DOHH2 (cell line): ENCODE results near the gene ENGASE.
A peak's percentile ranks its signal among the peaks of the same experiment; 100 is the strongest.
"Not testable (repeated sequence)": the region's sequence is repeated elsewhere in the genome, so short reads cannot be mapped to it uniquely, and the experiment has no call there.

Experiments
- H3F3A ChIP-seq: fragments of 200-600 bp; sonication (generic), shearing (Covaris generic); 2 replicates; pipeline ENCODE4 v1.6.0; 2016; ENCODE audit warnings: antibody characterized with exemption, mild to moderate bottlenecking; ENCODE audit not compliant: control insufficient read depth, insufficient read depth
- H3K27ac ChIP-seq: fragments of 200-600 bp; sonication (generic); 2 replicates; pipeline ENCODE4 v1.5.1; 2014; ENCODE audit warnings: low read depth, mild to moderate bottlenecking, low read length, moderate library complexity
- H3K27me3 ChIP-seq: fragments of 200-600 bp; sonication (generic); 2 replicates; pipeline ENCODE4 v1.6.1; 2014; ENCODE audit warnings: mild to moderate bottlenecking, low read length, mixed read lengths; ENCODE audit not compliant: control insufficient read depth
- H3K36me3 ChIP-seq: fragments of 200-600 bp; sonication (generic); 2 replicates; pipeline ENCODE4 v1.6.1; 2014; ENCODE audit warnings: mild to moderate bottlenecking, low read length, moderate library complexity, mixed read lengths; ENCODE audit not compliant: control insufficient read depth
- H3K4me1 ChIP-seq: fragments of 200-600 bp; sonication (generic); 2 replicates; pipeline ENCODE4 v1.6.1; 2014; ENCODE audit warnings: mild to moderate bottlenecking, low read length, mixed read lengths; ENCODE audit not compliant: control insufficient read depth
- H3K4me2 ChIP-seq: fragments of 200-600 bp; sonication (generic); 2 replicates; pipeline ENCODE4 v1.6.0; 2014; ENCODE audit warnings: mild to moderate bottlenecking, low read length, moderate library complexity
- H3K4me3 ChIP-seq: fragments of 200-600 bp; sonication (generic); 2 replicates; pipeline ENCODE4 v1.5.1; 2014; ENCODE audit warnings: mild to moderate bottlenecking, low read length, mixed read lengths
- H3K79me2 ChIP-seq: fragments of 200-600 bp; sonication (generic); 2 replicates; pipeline ENCODE4 v1.6.1; 2014; ENCODE audit warnings: mild to moderate bottlenecking, low read length, mixed read lengths; ENCODE audit not compliant: control insufficient read depth
- H3K9me2 ChIP-seq: fragments of 200-600 bp; sonication (generic); replicated peaks from 2 replicates; pipeline ENCODE4 v1.6.1; 2014; ENCODE audit warnings: mild to moderate bottlenecking, low read length, mixed read lengths; ENCODE audit not compliant: control insufficient read depth
- H3K9me3 ChIP-seq: fragments of 200-600 bp; sonication (generic); 2 replicates; pipeline ENCODE4 v1.6.1; 2014; ENCODE audit warnings: antibody characterized with exemption, low read length, mixed read lengths; ENCODE audit not compliant: control insufficient read depth, insufficient read depth
- H4K20me1 ChIP-seq: fragments of 200-600 bp; sonication (generic); 2 replicates; pipeline ENCODE4 v1.6.0; 2014; ENCODE audit warnings: low read depth, mild to moderate bottlenecking, antibody characterized with exemption, low read length, moderate library complexity; ENCODE audit not compliant: control insufficient read depth, insufficient read depth
- EZH2phosphoT487 ChIP-seq: fragments of 200-600 bp; sonication (generic); IDR thresholded peaks from 2 replicates; pipeline ENCODE4 v1.6.1; 2017; ENCODE audit warnings: borderline replicate concordance, mild to moderate bottlenecking, antibody characterized with exemption, low read length, moderate library complexity, mixed read lengths
- TF ChIP-seq, protein P1 (sequence below): fragments of 200-600 bp; sonication (generic); IDR thresholded peaks from one replicate; pipeline ENCODE4 v1.5.1; 2014; ENCODE audit warnings: antibody characterized with exemption, mild to moderate bottlenecking, low read depth, low read length; ENCODE audit not compliant: poor library complexity, severe bottlenecking

ENGASE gene

GRCh38 chr17:79072544-79072943, 2.1 kb upstream of the ENGASE start:
- Histone ChIP-seq H3K4me1 (peaks cover 18% of the 10 kb centered on the region), H4K20me1 (no peaks in the 10 kb centered on the region), H3K9me3 (no peaks in the 10 kb centered on the region), H3K27me3 (peaks cover 5% of the 10 kb centered on the region; the same call in 1 of the 2 replicates), H3K36me3 (no peaks in the 10 kb centered on the region), H3K9me2 (no peaks in the 10 kb centered on the region), H3F3A (no peaks in the 10 kb centered on the region), H3K4me2 (no peak overlapping the region), H3K27ac (no peak overlapping the region), H3K79me2 (no peaks in the 10 kb centered on the region), H3K4me3 (no peak overlapping the region)
- TF ChIP-seq, protein P1, sequence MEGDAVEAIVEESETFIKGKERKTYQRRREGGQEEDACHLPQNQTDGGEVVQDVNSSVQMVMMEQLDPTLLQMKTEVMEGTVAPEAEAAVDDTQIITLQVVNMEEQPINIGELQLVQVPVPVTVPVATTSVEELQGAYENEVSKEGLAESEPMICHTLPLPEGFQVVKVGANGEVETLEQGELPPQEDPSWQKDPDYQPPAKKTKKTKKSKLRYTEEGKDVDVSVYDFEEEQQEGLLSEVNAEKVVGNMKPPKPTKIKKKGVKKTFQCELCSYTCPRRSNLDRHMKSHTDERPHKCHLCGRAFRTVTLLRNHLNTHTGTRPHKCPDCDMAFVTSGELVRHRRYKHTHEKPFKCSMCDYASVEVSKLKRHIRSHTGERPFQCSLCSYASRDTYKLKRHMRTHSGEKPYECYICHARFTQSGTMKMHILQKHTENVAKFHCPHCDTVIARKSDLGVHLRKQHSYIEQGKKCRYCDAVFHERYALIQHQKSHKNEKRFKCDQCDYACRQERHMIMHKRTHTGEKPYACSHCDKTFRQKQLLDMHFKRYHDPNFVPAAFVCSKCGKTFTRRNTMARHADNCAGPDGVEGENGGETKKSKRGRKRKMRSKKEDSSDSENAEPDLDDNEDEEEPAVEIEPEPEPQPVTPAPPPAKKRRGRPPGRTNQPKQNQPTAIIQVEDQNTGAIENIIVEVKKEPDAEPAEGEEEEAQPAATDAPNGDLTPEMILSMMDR = no peak
- no peak for TF ChIP-seq EZH2phosphoT487

GRCh38 chr17:79073016-79073705, 1.5 kb upstream of the ENGASE start:
- Histone ChIP-seq H3K9me3 (no peaks in the 10 kb centered on the region), H3K4me3 (no peak overlapping the region), H3K4me2 (no peak overlapping the region), H4K20me1 (no peaks in the 10 kb centered on the region), H3K9me2 (no peaks in the 10 kb centered on the region), H3K27me3 (peaks cover 5% of the 10 kb centered on the region; the same call in 1 of the 2 replicates), H3K79me2 (no peaks in the 10 kb centered on the region), H3K36me3 (no peaks in the 10 kb centered on the region), H3K27ac (no peak overlapping the region), H3K4me1 (peaks cover 18% of the 10 kb centered on the region), H3F3A (no peaks in the 10 kb centered on the region)
- no peak for TF ChIP-seq EZH2phosphoT487
- TF ChIP-seq, protein P1 = no peak

DNA sequence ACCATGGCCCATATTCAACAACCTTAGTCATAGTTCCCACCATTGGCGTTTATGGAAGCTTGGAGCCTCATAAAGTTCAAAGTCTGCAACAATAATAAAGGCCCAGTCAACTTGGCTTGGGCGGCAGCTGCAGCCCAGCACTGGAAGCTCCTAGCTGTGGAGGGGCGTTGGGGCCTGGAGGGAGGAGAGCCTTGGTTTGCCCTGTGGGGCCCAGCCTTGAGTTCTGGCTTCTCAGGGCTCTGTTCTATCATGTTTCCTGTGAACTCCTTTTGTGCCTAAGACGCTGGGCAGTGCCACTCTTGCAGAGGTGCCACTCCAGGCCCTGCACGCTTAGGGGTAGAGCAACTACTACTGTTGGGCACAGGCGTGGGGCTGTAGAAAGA, 927 bp upstream of the ENGASE start:
- Histone ChIP-seq H3K9me2 (no peaks in the 10 kb centered on the region), H3K4me2 (no peak overlapping the region), H3K79me2 (no peaks in the 10 kb centered on the region), H3K27me3 (peaks cover 5% of the 10 kb centered on the region; the same call in 1 of the 2 replicates), H3K4me3 (no peak overlapping the region), H3K4me1 (peaks cover 18% of the 10 kb centered on the region), H3F3A (no peaks in the 10 kb centered on the region), H3K36me3 (no peaks in the 10 kb centered on the region), H3K27ac (no peak overlapping the region), H4K20me1 (no peaks in the 10 kb centered on the region), H3K9me3 (no peaks in the 10 kb centered on the region)
- TF ChIP-seq, protein P1 = no peak
- no peak for TF ChIP-seq EZH2phosphoT487

GRCh38 chr17:79074121-79074648, 439 bp upstream of the ENGASE start:
- H3K27me3 ChIP-seq, H3K36me3 ChIP-seq, H3K27ac ChIP-seq, H3F3A ChIP-seq, H3K9me3 ChIP-seq, H4K20me1 ChIP-seq, H3K9me2 ChIP-seq, H3K79me2 ChIP-seq: not testable (repeated sequence)
- Histone ChIP-seq H3K4me2 (peak overlapping the region; percentile 68), H3K4me3 (peak overlapping the region; percentile 80), H3K4me1 (peaks cover 18% of the 10 kb centered on the region)
